Chondrocyte (in vitro differentiated cells): ENCODE results near the gene NXF2B. TPM values are rescaled to one million over a fixed set of nuclear protein-coding genes. Genes with fewer than 3 reads are reported as not detected.
A peak's percentile ranks its signal among the peaks of the same experiment; 100 is the strongest.

Experiments
- DNase-seq: peaks from one replicate; pipeline ENCODE4 v3.0.0; 2021; ENCODE audit warnings: mixed read lengths, low spot score
- H3K27ac Mint-ChIP-seq: one replicate; pipeline ENCODE4 v1.8.0; 2021; ENCODE audit warnings: mild to moderate bottlenecking, moderate library complexity, mixed read lengths; ENCODE audit not compliant: unreplicated experiment
- H3K27me3 Mint-ChIP-seq: 2 replicates; pipeline ENCODE4 v1.8.0; 2021; ENCODE audit warnings: low read depth, mixed read lengths
- H3K36me3 Mint-ChIP-seq: 2 replicates; pipeline ENCODE4 v1.8.0; 2021; ENCODE audit warnings: low read depth, mixed read lengths
- H3K4me1 Mint-ChIP-seq: 2 replicates; pipeline ENCODE4 v1.8.0; 2021; ENCODE audit warnings: low read depth, mild to moderate bottlenecking, mixed read lengths
- H3K4me3 Mint-ChIP-seq: one replicate; pipeline ENCODE4 v1.8.0; 2021; ENCODE audit warnings: mild to moderate bottlenecking, moderate library complexity, mixed read lengths; ENCODE audit not compliant: unreplicated experiment
- H3K9me3 Mint-ChIP-seq: 2 replicates; pipeline ENCODE4 v1.8.0; 2021; ENCODE audit warnings: low read depth, mixed read lengths
- total RNA-seq: library from RNA; stranded (reverse); gene quantifications from 3 replicates; pipeline ENCODE4 v1.2.1, GENCODE V29; 2021
- TF ChIP-seq, protein P1 (sequence below): fragments of 200-600 bp; sonication (generic); IDR thresholded peaks from 2 replicates; pipeline ENCODE4 v1.5.0; 2021; ENCODE audit warnings: antibody characterized with exemption, mild to moderate bottlenecking, moderate library complexity

NXF2B gene
- total RNA-seq, 1 donor from 2014 or later: not detected

DNA sequence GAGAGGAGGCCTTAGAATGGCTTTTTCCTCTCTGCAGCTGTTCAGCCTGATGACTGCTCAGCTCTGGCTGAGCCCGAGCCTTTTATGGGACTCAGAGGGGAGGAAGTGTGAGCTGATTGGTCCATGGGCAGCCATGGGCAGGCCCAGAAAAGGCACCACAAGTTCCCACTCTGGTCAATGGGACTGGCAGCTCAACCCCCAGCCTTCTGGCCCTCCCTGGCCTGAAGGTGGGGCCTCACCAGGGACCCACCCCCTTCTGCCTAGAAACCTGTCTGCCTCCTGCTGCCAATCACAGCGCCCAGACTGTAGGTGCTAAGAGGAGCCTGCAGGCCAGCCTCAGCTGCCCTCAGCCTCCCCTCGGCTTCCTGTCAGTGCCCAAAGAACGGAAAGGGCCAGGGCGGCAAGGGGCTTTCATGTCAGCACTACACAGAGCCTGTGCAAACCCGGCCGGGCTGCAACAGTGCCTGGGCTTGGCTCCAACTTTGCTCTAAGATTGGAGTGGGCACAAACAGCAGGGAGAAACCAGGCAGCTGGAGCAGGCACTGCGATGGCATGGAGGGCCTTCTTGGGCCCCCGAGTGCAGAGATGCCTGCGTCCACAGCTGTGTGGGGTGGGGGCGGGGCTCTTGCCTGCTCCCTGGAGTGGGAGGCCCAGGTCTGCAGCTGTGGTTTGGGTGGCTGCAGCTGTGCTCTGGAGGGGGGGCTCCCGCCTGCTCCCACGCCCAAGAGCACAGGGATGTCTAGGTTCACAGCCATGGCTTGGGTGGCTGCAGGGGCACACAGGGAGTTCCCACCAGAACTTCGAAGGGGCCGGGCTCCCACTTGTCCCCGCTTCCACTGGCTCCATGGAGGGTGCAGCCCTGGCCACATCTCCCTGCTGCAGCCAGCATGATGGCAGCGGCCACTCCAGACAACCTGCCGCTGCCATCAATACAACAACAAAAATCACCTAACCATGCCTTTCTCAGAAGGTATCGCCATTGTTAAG is 100.2 kb downstream of the NXF2B start:
- Mint-ChIP-seq H3K36me3 (no peaks in the 10 kb centered on the region), H3K9me3 (no peaks in the 10 kb centered on the region), H3K4me1 (no peaks in the 10 kb centered on the region), H3K27ac (no peak overlapping the region), H3K27me3 (peaks cover 4% of the 10 kb centered on the region), H3K4me3 (no peak overlapping the region)
- TF ChIP-seq, protein P1, sequence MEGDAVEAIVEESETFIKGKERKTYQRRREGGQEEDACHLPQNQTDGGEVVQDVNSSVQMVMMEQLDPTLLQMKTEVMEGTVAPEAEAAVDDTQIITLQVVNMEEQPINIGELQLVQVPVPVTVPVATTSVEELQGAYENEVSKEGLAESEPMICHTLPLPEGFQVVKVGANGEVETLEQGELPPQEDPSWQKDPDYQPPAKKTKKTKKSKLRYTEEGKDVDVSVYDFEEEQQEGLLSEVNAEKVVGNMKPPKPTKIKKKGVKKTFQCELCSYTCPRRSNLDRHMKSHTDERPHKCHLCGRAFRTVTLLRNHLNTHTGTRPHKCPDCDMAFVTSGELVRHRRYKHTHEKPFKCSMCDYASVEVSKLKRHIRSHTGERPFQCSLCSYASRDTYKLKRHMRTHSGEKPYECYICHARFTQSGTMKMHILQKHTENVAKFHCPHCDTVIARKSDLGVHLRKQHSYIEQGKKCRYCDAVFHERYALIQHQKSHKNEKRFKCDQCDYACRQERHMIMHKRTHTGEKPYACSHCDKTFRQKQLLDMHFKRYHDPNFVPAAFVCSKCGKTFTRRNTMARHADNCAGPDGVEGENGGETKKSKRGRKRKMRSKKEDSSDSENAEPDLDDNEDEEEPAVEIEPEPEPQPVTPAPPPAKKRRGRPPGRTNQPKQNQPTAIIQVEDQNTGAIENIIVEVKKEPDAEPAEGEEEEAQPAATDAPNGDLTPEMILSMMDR: no peak
- peak; percentile 77 for DNase-seq

DNA sequence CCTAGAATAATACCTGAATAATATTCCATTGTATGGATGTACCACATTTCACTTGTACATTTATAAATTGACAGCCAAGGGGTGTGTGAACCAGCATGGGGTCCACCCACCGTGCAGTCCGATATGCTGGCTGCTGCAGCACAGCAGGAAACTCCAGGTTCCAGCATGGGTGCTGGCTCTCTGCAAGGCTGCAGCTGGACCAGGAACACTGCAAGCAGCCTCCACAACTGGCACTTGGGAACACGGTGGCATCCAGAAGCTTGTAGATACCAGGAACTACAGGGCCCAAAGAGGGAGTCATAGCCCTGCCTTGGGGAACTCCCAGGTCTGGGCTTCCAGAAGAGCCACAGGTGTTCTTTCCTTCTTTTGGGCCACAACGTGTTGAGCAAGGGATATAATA is 101.6 kb downstream of the NXF2B start:
- no peaks in the 10 kb centered on the region for H3K36me3 Mint-ChIP-seq
- peaks cover 3% of the 10 kb centered on the region for H3K27me3 Mint-ChIP-seq
- TF ChIP-seq, protein P1: no peak
- H3K9me3 Mint-ChIP-seq: no peaks in the 10 kb centered on the region
- H3K4me3 Mint-ChIP-seq: no peak overlapping the region
- H3K27ac Mint-ChIP-seq: no peak overlapping the region
- peak; percentile 39 for DNase-seq
- no peaks in the 10 kb centered on the region for H3K4me1 Mint-ChIP-seq

Other genes starting within 250 kb of the NXF2B start
- gene TCP11X1, start 224.7 kb downstream of the NXF2B start, total RNA-seq: not detected in 3 replicates
- gene NXF2, start 192.8 kb downstream of the NXF2B start, total RNA-seq: not detected in 3 replicates
- gene TCP11X2, start 31.8 kb upstream of the NXF2B start, total RNA-seq: not detected in 3 replicates
- 1.1 to 4.6 TPM (median 4.4 TPM) in 3 replicates for gene TMSB15A, start 76.7 kb upstream of the NXF2B start, total RNA-seq
- 10.2 to 14.9 TPM (median 12.3 TPM) in 3 replicates for gene ARMCX5, start 159.5 kb upstream of the NXF2B start, total RNA-seq
- 2.1 to 3.6 TPM (median 2.2 TPM) in 3 replicates for gene GPRASP1, start 211.5 kb upstream of the NXF2B start, total RNA-seq